ENCODE measurements around the gene OTOG. TPM values are rescaled to one million over a fixed set of nuclear protein-coding genes. Genes with fewer than 3 reads are reported as not detected.

OTOG gene
- total RNA-seq, 6 experiments from 2014 or later: not detected

- Mint-ChIP-seq H3K36me3 (ENCODE audit: low read depth) (no peaks in the 10 kb centered on the region), H3K27ac (no peak overlapping the region), H3K4me1 (ENCODE audit: low read depth) (no peaks in the 10 kb centered on the region), H3K9me3 (no peaks in the 10 kb centered on the region), H3K27me3 (ENCODE audit: insufficient read depth) (peaks cover 29% of the 10 kb centered on the region), H3K4me3 (no peak overlapping the region)
- DNase-seq: no peak
- no peak for TF ChIP-seq CTCF (IDR thresholded peaks at IDR 0.05)
These were observed 3.6 kb downstream of the OTOG start for GRCh38 chr11:17550450-17551346.

- Mint-ChIP-seq H3K36me3 (ENCODE audit: low read depth) (no peaks in the 10 kb centered on the region), H3K9me3 (no peaks in the 10 kb centered on the region), H3K4me3 (no peak overlapping the region), H3K27me3 (ENCODE audit: insufficient read depth) (peaks cover 31% of the 10 kb centered on the region), H3K4me1 (ENCODE audit: low read depth) (no peaks in the 10 kb centered on the region), H3K27ac (no peak overlapping the region)
- TF ChIP-seq CTCF (IDR thresholded peaks at IDR 0.05): no peak
- no peak for DNase-seq
These were observed 4.4 kb downstream of the OTOG start for GRCh38 chr11:17551347-17552040.

GRCh38 chr11:17552041-17552355, 4.9 kb downstream of the OTOG start:
- Mint-ChIP-seq H3K27me3 (ENCODE audit: insufficient read depth) (peaks cover 35% of the 10 kb centered on the region), H3K4me1 (ENCODE audit: low read depth) (no peaks in the 10 kb centered on the region), H3K27ac (no peak overlapping the region), H3K9me3 (no peaks in the 10 kb centered on the region), H3K4me3 (no peak overlapping the region), H3K36me3 (ENCODE audit: low read depth) (no peaks in the 10 kb centered on the region)
- DNase-seq: no peak
- no peak for TF ChIP-seq CTCF (IDR thresholded peaks at IDR 0.05)

- Mint-ChIP-seq H3K27ac (no peak overlapping the region), H3K4me1 (ENCODE audit: low read depth) (no peaks in the 10 kb centered on the region), H3K9me3 (no peaks in the 10 kb centered on the region), H3K36me3 (ENCODE audit: low read depth) (no peaks in the 10 kb centered on the region), H3K27me3 (ENCODE audit: insufficient read depth) (peaks cover 31% of the 10 kb centered on the region), H3K4me3 (no peak overlapping the region)
- no peak for TF ChIP-seq CTCF (IDR thresholded peaks at IDR 0.05)
- no peak for DNase-seq
These were observed 5.6 kb downstream of the OTOG start for GRCh38 chr11:17552392-17553248.

- Mint-ChIP-seq H3K9me3 (no peaks in the 10 kb centered on the region), H3K4me3 (no peak overlapping the region), H3K27me3 (ENCODE audit: insufficient read depth) (peaks cover 29% of the 10 kb centered on the region), H3K27ac (no peak overlapping the region), H3K36me3 (ENCODE audit: low read depth) (no peaks in the 10 kb centered on the region), H3K4me1 (ENCODE audit: low read depth) (no peaks in the 10 kb centered on the region)
- no peak for DNase-seq
- TF ChIP-seq CTCF (IDR thresholded peaks at IDR 0.05): no peak
These were observed 6.1 kb downstream of the OTOG start for GRCh38 chr11:17553249-17553546.

Data from HFFc6 (cell line).